Measurements from ENCODE around the gene UQCRC1.

DNA sequence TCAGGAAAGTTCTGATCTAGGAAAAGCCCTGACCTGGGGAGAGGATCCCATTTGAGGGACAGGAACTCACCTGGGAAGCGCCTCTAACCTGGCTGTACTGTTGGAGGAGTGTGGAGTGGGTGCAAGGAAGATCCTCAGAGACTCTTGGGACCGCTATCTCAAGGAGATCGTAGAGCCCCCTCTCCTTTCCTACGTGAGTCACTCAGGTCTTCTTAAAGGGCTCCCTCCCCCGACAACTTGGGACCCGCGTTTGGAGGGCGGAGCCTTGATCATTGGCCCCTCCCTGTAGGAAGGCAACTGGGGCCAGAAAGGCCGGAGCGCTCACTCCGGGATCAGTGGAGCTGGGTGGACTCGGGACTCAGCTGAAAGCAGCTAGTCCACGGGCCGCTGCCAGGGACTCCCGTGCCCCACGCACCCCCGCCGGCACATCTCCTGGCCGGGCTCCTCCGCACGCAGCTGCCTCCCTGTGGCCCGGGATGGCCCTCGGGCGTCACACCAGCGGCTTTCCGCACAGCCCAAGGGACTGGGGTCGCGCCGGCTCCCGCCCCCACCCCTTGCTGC is 25.3 kb upstream of the UQCRC1 start:
- TF ChIP-seq, protein P1, sequence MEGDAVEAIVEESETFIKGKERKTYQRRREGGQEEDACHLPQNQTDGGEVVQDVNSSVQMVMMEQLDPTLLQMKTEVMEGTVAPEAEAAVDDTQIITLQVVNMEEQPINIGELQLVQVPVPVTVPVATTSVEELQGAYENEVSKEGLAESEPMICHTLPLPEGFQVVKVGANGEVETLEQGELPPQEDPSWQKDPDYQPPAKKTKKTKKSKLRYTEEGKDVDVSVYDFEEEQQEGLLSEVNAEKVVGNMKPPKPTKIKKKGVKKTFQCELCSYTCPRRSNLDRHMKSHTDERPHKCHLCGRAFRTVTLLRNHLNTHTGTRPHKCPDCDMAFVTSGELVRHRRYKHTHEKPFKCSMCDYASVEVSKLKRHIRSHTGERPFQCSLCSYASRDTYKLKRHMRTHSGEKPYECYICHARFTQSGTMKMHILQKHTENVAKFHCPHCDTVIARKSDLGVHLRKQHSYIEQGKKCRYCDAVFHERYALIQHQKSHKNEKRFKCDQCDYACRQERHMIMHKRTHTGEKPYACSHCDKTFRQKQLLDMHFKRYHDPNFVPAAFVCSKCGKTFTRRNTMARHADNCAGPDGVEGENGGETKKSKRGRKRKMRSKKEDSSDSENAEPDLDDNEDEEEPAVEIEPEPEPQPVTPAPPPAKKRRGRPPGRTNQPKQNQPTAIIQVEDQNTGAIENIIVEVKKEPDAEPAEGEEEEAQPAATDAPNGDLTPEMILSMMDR (IDR thresholded peaks at IDR 0.05; ENCODE audit: borderline replicate concordance, extremely low read depth, low read length, poor library complexity, severe bottlenecking): no peak
- no peak for TF ChIP-seq EZH2 (IDR thresholded peaks at IDR 0.05; ENCODE audit: borderline replicate concordance, low read depth, low read length, severe bottlenecking)
